ENCODE data around the gene TENM3.
"Not testable (repeated sequence)": the region's sequence is repeated elsewhere in the genome, so short reads cannot be mapped to it uniquely, and the experiment has no call there.

DNA sequence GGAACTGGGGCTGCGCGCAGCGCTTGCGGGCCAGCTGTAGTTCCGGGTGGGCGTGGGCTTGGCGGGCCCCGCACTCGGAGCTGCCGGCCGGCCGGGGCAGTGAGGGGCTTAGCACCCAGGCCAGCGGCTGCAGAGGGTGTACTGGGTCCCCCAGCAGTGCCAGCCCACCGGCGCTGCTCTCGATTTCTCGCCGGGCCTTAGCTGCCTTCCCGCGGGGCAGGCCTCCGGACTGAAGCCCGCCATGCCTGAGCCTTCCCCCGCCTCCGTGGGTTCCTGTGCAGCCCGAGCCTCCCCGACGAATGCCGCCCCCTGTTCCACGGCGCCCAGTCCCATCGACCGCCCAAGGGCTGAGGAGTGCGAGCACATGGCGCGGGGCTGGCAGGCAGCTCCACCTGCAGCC is 143.4 kb downstream of the TENM3 start:
- not testable (repeated sequence) for TF ChIP-seq POLR2A, CTCF (IDR thresholded peaks at IDR 0.05)

All from adrenal gland (tissue), 5 donors.